Activated naive CD8-positive, alpha-beta T cell treated with anti-CD3 and anti-CD28 coated beads, Interleukin-2, amount 10 ng/mL, durations not matched to agents 7 days and 5 days (primary cell): ENCODE measurements around the gene ACAD9. TPM values are rescaled to one million over a fixed set of nuclear protein-coding genes. Genes with fewer than 3 reads are reported as not detected.

ENCODE experiments used
- ATAC-seq: fragments of 150-1000 bp; cut with Tn5 transposase; one replicate; pipeline ENCODE4 v1.10.0; 2021; ENCODE audit warnings: low read depth, moderate library complexity
- POLR2A ChIA-PET: fragments of 350-600 bp; sonication (Branson Sonifier 250); formaldehyde crosslinking; loops from one replicate; lab custom pipeline; 2021; ENCODE audit warnings: antibody characterized with exemption; lab: Charles Lee
- DNase-seq: peaks from one replicate; pipeline ENCODE4 v3.0.0; 2021
- H3K27ac Mint-ChIP-seq: one replicate; pipeline ENCODE4 v1.8.0; 2022; ENCODE audit warnings: mild to moderate bottlenecking, mixed read lengths
- H3K27me3 Mint-ChIP-seq: one replicate; pipeline ENCODE4 v1.8.0; 2022; ENCODE audit warnings: mild to moderate bottlenecking, moderate library complexity, mixed read lengths
- H3K36me3 Mint-ChIP-seq: one replicate; pipeline ENCODE4 v1.8.0; 2021; ENCODE audit warnings: mild to moderate bottlenecking, mixed read lengths
- H3K4me1 Mint-ChIP-seq: one replicate; pipeline ENCODE4 v1.8.0; 2021; ENCODE audit warnings: mixed read lengths
- H3K4me3 Mint-ChIP-seq: one replicate; pipeline ENCODE4 v1.8.0; 2022; ENCODE audit warnings: mild to moderate bottlenecking, moderate library complexity, mixed read lengths
- H3K9me3 Mint-ChIP-seq: one replicate; pipeline ENCODE4 v1.8.0; 2021; ENCODE audit warnings: mixed read lengths
- total RNA-seq, 2 experiments: library from RNA; stranded (reverse); gene quantifications; one replicate each; pipeline ENCODE4 v1.2.3, GENCODE V29; 2021

The ACAD9 gene
- total RNA-seq, 2 experiments from 2014 or later = 55.9 to 63.5 TPM

DNA sequence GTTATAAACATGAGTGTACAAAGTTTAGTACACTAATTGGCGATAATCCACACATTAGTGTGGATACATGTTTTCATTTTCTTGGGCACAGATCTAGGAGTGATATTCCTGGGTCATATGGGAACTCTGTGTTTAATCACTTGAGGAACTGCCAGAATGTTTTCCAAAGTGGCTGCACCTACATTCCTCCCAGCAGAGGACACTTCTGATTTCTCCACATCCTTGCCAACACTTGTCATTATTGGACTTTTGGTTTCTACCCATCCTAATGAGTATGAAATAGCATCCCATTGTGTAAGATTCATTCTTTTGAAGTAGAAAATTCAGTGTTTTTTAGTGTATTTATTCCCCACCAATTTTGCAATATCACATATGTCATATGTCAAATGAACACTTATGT is 60.8 kb downstream of the ACAD9 start:
- H3K9me3 Mint-ChIP-seq = no peaks in the 10 kb centered on the region
- ATAC-seq (no peak), DNase-seq (no peak)
- H3K4me1 Mint-ChIP-seq = no peaks in the 10 kb centered on the region
- POLR2A ChIA-PET = no interaction called here
- no peak overlapping the region for H3K27ac Mint-ChIP-seq
- no peak overlapping the region for H3K4me3 Mint-ChIP-seq
- no peaks in the 10 kb centered on the region for H3K36me3 Mint-ChIP-seq
- H3K27me3 Mint-ChIP-seq = peaks cover 12% of the 10 kb centered on the region

DNA sequence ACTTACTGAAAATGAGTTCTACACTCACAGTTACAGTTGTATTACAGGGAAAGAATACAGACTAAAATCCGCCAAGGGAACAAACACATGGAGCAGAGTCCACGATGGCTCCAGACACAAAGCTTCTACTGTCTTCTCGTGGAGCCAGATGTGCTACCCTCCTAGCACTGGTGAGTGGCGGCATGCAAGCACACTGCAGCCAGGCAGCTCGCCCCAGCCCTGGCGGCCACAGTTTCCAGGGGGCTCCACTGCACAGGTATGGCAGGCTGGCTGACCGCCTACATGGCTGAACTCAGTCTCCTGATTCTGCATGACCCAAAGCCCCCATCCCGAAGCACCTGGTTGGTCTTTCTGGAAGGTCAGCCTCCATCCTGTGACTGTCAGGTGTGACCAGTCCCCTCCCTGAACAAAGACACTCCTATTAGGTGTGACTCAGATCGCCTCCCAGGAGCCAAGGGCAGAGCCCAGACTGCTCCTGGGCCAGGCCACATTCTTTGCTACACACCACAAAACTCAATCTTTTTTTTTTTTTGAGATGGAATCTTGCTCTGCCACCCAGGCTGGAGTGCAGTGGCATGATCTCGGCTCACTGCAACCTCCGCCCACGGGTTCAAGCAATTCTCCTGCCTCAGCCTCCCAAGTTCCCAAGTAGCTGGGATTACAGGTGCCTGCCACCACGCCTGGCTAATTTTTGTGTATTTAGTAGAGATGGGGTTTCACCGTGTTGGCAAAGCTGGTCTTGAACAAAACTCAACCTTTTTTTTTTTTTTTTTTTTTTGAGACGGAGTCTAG is 62.9 kb downstream of the ACAD9 start:
- Mint-ChIP-seq H3K36me3 (no peaks in the 10 kb centered on the region), H3K27me3 (peaks cover 8% of the 10 kb centered on the region), H3K9me3 (no peaks in the 10 kb centered on the region), H3K27ac (no peak overlapping the region), H3K4me1 (no peaks in the 10 kb centered on the region), H3K4me3 (no peak overlapping the region)
- POLR2A ChIA-PET = no interaction called here
- ATAC-seq (no peak), DNase-seq (no peak)

DNA sequence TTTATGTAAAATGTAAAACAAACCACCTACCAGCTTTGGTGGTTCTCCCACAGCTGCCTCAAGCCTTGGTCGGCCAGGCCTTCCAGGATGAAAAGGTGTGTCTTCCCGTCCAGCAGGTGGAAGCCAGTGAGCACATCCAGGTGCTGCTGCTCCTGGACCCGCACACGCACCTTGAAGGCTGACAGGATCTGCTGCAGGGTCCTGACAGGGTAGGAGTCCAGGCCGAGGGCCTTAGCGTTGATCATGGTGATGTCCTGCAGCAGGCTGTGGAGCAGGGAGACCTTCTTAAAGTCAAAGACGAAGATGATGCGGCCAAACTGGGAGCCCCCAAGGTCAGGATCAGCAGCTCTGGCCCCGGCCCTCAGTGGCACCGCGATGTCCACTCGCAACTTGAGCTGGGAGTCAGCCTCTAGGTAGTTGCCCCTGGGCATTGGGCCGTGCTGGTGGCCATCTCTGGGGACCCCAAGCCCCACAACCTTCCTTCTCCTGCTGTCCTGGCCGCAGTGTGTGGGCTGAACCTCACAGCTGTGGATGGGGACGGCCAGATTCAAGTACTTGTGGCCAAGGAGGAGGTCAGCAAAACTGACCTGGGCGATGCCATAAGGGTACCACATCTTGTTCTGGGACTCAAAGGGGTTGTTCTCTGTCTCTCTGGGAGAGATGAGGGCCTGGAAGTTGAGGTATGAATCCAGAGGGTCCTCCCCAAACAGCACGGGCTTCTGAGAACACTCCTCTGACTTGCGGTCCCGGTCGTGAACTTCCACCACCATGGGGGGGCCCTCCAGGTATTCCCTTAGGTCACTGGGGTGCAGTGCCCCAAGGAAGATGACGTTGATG is 65.8 kb downstream of the ACAD9 start:
- no peak for ATAC-seq
- Mint-ChIP-seq H3K4me3 (no peak overlapping the region), H3K36me3 (no peaks in the 10 kb centered on the region), H3K4me1 (no peaks in the 10 kb centered on the region), H3K27ac (no peak overlapping the region), H3K27me3 (peaks cover 9% of the 10 kb centered on the region), H3K9me3 (no peaks in the 10 kb centered on the region)
- POLR2A ChIA-PET = no interaction called here
- DNase-seq = no peak

DNA sequence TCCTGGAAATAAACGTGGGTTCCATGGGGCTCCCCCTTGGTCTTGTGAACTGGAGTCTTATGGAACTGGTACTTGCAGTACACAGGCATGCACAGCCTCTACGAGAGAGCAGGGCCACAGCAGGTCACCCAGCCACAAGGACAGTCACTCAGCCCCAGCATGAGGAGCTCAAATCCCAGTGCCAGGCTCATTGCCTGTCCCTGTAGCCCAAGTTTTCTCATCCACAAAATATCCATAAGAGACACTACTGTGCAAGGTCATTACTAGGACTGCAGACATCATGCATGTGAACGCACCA is 66.4 kb downstream of the ACAD9 start:
- Mint-ChIP-seq H3K4me1 (no peaks in the 10 kb centered on the region), H3K4me3 (no peak overlapping the region), H3K36me3 (no peaks in the 10 kb centered on the region), H3K9me3 (no peaks in the 10 kb centered on the region), H3K27ac (no peak overlapping the region), H3K27me3 (peaks cover 6% of the 10 kb centered on the region)
- DNase-seq = no peak
- POLR2A ChIA-PET = no interaction called here
- no peak for ATAC-seq

DNA sequence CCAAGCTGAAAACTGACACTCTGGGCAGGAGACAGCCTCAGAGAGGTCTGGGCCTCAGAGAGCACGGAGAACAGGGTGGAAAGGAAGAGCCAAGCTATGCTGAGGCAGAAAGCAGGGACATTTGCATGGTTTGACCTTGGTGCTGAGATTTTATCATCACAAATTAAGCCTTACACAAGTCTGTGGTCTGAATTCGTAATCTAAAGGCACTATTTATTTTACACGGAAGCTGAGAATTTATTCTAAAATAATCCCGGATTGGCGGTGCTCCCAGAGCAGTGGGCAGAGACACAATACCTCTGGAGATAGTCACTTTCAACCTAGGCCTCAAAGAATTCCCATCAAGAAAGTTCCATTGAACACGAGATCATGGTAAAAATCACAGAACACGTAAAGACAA is 67.0 kb downstream of the ACAD9 start:
- H3K4me3 Mint-ChIP-seq = no peak overlapping the region
- no peak for DNase-seq
- no peak for ATAC-seq
- POLR2A ChIA-PET = no interaction called here
- no peaks in the 10 kb centered on the region for H3K9me3 Mint-ChIP-seq
- peaks cover 4% of the 10 kb centered on the region for H3K27me3 Mint-ChIP-seq
- no peaks in the 10 kb centered on the region for H3K4me1 Mint-ChIP-seq
- no peak overlapping the region for H3K27ac Mint-ChIP-seq
- no peaks in the 10 kb centered on the region for H3K36me3 Mint-ChIP-seq

DNA sequence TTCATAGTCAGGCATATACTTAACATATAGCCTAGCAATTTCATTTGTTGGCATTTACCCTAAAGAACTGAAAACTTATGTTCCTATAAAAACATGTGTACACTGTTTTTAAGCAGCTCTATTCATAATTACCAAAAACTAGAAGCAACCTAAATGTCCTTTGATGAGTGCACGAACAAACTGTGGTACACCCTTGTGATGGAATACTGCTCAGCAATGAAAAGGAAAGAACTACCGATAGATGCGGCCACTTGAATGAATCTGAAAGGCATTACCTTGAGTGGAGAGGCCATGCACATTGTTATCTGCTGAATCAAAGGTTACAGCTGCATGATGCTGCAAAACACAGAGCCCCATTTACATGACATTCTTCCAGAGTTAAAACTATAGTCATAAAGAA is 69.7 kb downstream of the ACAD9 start:
- Mint-ChIP-seq H3K4me3 (no peak overlapping the region), H3K4me1 (no peaks in the 10 kb centered on the region), H3K27me3 (peaks cover 6% of the 10 kb centered on the region), H3K36me3 (no peaks in the 10 kb centered on the region), H3K27ac (no peak overlapping the region), H3K9me3 (no peaks in the 10 kb centered on the region)
- POLR2A ChIA-PET = no interaction called here
- ATAC-seq = no peak
- DNase-seq = no peak

DNA sequence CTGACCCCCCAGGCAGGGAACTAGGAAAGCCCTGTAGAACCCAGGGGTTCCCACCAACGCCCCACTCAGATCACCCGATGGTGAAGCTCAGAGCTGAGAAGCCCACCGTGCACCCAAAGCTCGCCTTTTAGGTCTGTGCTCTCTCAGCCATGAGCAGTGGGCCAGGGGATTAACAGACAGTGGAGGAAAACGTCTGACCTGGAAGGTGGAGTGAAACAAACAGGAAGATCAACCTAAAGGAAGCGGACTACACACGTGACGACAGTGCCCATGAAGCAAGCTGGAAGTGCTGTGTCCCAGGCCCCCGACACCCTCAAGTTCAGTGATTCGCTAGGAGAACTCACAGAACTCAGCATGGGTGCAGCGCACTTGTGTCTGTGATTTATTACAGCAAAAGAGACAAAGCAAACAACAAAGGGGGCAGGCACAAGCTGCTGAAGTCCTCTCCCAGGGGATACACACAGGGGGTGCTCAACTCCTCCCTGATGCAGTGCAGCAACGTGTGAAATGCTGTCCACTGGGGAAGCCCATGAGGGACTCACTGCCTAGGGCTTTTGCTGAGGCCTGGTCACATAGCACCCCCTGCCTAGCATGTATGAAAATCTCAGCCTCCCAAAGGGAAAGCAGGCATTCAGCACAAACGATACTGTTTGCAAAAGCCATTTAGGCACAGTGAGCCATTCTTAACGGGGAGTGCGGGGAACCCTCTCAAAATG is 71.0 kb downstream of the ACAD9 start:
- H3K9me3 Mint-ChIP-seq = no peaks in the 10 kb centered on the region
- no peak for ATAC-seq
- H3K4me3 Mint-ChIP-seq = no peak overlapping the region
- H3K4me1 Mint-ChIP-seq = no peaks in the 10 kb centered on the region
- no peaks in the 10 kb centered on the region for H3K36me3 Mint-ChIP-seq
- POLR2A ChIA-PET = no interaction called here
- no peak for DNase-seq
- H3K27me3 Mint-ChIP-seq = peaks cover 6% of the 10 kb centered on the region
- H3K27ac Mint-ChIP-seq = no peak overlapping the region

DNA sequence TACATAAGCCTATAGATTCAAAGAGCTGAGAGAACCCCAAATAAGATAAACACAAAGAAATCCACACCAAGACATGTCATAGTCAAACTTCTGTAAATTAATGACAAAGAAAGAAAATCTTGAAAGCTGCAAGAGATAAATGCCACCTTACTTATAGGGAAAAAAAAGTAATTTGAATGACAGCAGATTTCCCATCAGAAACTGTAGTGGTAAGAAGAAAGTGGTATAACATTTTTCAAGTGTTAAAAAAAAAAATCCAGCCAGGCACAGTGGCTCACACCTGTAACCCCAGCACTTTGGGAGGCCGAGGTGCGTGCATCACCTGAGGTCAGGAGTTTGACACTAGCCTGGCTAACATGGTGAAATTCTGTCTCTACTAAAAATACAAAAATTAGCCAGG is 77.0 kb downstream of the ACAD9 start:
- H3K4me1 Mint-ChIP-seq = no peaks in the 10 kb centered on the region
- H3K27me3 Mint-ChIP-seq = peaks cover 2% of the 10 kb centered on the region
- H3K27ac Mint-ChIP-seq = no peak overlapping the region
- H3K4me3 Mint-ChIP-seq = no peak overlapping the region
- no peak for DNase-seq
- no peak for ATAC-seq
- peaks cover 3% of the 10 kb centered on the region for H3K36me3 Mint-ChIP-seq
- peaks cover 5% of the 10 kb centered on the region for H3K9me3 Mint-ChIP-seq
- POLR2A ChIA-PET = no interaction called here

Other genes with a start within 250 kb of the ACAD9 start
- 100 to 1,000 TPM; 117 to 118 TPM for gene RPN1, start 228.8 kb upstream of the ACAD9 start, total RNA-seq
- gene RAB7A, start 153.4 kb upstream of the ACAD9 start, total RNA-seq = 100 to 1,000 TPM; 197 to 199 TPM
- under 1 TPM in 1 of 2 experiments, not detected in 1; 0.22 TPM for gene CFAP92, start 114.5 kb downstream of the ACAD9 start, total RNA-seq
- gene EFCC1, start 121.7 kb downstream of the ACAD9 start, total RNA-seq = under 1 TPM; 0.14 to 0.23 TPM
- gene GP9, start 181.2 kb downstream of the ACAD9 start, total RNA-seq = not detected
- gene RAB43, start 242.2 kb downstream of the ACAD9 start, total RNA-seq = 10 to 100 TPM; 62.5 to 72.6 TPM